Activated CD4-positive, CD25-positive, alpha-beta regulatory T cell (primary cell): ENCODE results near the gene AARSD1.
"Not testable (repeated sequence)": the region's sequence is repeated elsewhere in the genome, so short reads cannot be mapped to it uniquely, and the experiment has no call there.

ENCODE experiments used
- DNase-seq, 4 experiments: peaks; one replicate each; lab custom pipeline; 2025; lab: John Stamatoyannopoulos, UW

The AARSD1 gene

GRCh38 chr17:42964161-42964932 lies at the start of gene AARSD1:
Gene AARSD1 (minus strand): TSS chr17:42964454. CDS start chr17:42964440, 14 bp downstream.
- peak; percentile 70 to 77 (median 74) for DNase-seq

GRCh38 chr17:43013296-43013695 lies 49.0 kb upstream of the AARSD1 start:
- DNase-seq: no peak

- no peak for DNase-seq
Observed at GRCh38 chr17:43011728-43012472, 47.6 kb upstream of the AARSD1 start.

DNA sequence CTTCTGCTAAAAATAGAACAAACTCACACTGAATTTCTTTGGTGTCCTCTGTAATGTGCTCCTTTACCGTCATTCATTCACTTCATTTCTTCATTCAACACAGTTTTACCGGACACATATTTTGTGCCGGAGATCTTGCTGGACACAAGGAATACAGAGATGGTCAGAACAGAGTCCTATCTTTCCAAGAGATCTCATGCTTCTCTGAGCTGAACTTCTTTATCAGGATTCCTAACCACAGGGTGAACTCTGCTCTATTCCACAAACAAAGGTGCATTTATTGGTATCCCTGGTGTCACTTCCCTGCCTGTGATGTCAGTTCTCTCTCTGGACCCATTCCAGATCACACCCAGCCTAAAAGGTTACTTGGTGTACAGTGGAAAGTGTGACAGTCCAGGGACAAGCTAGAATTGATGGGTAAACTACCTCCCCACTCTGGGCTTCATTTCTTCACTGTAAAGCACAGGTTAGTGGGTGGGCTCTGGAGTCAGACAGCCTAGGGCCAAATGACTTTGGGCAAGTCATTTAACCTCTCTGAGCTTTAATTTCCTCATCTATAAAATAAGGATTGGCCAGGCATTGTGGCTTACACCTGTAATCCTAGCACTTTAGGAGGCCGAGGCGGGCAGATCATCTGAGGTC lies 46.5 kb upstream of the AARSD1 start:
- DNase-seq: no peak

GRCh38 chr17:43006639-43007551 lies 42.6 kb upstream of the AARSD1 start, which contains the start of gene IFI35:
Gene IFI35 (plus strand): TSS chr17:43006784. CDS start chr17:43006948, 164 bp downstream.
- peak; percentile 61 to 79 (median 72) for DNase-seq

GRCh38 chr17:43003542-43004172 lies 39.4 kb upstream of the AARSD1 start:
- no peak for DNase-seq

- not testable (repeated sequence) for DNase-seq
Observed at GRCh38 chr17:43000894-43001293, 36.6 kb upstream of the AARSD1 start.

DNA sequence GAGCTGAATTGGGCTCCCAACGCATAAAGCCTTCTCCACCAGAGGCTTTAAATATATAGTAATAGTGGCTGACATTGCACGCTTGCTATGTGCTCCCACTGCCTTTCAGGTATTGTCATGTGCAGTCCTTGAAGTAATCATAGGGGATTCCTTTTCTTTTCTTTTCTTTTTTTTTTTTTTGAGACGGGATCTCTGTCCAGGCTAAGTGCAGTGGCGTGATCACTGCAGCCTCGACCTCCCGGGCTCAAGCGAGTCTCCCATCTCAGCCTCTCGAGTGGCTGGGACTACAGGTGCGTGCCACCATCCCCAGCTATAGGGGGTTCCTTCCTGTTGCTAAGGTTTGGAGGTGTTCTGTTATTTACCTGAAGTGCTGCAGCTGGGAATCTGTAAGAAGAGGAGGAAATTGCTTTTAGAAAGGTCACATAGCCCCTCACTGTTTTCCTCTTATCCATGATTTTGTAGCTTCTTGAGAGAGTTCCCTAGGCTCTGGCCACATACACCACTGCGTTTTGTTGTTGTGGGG lies 34.8 kb upstream of the AARSD1 start:
- DNase-seq: no peak

- peak; percentile 87 to 94 (median 92) for DNase-seq
Observed at GRCh38 chr17:42997984-42998938, 34.0 kb upstream of the AARSD1 start, which contains the start of gene RPL27. Gene RPL27 (plus strand): TSS chr17:42998419. CDS start chr17:42998751, 332 bp downstream.

- DNase-seq: no peak
Observed at GRCh38 chr17:42997390-42997983, 33.2 kb upstream of the AARSD1 start.

DNA sequence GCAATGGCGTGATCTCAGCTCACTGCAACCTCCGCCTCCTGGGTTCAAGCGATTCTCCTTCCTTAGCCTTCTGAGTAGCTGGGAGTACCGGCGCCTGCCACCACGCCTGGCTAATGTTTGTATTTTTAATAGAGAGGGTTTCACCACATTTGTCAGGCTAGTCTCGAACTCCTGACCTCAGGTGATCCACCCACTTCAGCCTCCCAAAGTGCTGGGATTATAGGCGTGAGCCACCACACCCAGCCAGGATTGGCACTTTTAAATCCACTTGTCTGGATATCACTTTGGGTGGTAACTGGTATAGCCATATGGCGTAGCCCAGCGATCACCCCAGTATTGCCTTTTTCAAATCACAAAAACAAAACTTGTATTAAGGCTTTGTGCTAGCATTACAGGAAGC lies 29.7 kb upstream of the AARSD1 start:
- DNase-seq: not testable (repeated sequence)

DNA sequence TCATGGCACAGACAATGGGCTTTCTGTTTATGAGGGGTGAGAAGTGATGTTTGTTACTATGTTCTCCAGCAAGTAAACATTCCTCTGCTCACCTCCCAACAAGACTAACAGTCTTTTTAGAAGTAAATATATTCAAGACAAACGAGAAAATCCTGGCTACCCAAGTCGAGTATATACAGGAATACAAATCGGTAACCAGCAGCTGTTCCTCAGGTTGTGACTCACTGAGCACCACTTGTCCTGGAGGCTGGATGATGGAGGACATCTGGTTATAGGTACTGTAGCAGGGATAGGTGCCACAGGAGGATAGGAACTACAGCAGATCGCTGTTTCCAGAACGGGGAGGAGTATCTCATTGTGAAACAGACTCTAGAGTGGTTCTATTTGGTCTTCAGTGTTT lies 28.6 kb upstream of the AARSD1 start:
- DNase-seq: no peak

DNA sequence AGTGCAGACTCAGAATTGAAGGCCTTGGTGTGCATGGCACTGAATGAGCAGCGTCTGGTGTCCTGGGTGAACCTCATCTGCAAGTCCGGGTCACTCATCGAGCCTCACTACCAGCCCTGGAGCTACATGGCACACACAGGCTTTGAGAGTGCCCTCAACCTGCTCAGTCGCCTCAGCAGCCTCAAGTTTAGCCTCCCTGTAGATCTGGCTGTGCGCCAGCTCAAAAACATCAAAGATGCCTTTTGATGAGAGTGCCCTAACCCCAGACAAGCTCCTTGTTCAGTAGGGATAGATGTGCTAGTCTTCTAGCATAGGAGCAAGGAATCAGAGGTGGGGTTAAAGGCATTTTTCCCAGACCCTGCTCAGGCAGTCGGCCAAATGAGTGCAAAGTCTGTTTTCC lies 27.2 kb upstream of the AARSD1 start:
- DNase-seq: no peak

DNA sequence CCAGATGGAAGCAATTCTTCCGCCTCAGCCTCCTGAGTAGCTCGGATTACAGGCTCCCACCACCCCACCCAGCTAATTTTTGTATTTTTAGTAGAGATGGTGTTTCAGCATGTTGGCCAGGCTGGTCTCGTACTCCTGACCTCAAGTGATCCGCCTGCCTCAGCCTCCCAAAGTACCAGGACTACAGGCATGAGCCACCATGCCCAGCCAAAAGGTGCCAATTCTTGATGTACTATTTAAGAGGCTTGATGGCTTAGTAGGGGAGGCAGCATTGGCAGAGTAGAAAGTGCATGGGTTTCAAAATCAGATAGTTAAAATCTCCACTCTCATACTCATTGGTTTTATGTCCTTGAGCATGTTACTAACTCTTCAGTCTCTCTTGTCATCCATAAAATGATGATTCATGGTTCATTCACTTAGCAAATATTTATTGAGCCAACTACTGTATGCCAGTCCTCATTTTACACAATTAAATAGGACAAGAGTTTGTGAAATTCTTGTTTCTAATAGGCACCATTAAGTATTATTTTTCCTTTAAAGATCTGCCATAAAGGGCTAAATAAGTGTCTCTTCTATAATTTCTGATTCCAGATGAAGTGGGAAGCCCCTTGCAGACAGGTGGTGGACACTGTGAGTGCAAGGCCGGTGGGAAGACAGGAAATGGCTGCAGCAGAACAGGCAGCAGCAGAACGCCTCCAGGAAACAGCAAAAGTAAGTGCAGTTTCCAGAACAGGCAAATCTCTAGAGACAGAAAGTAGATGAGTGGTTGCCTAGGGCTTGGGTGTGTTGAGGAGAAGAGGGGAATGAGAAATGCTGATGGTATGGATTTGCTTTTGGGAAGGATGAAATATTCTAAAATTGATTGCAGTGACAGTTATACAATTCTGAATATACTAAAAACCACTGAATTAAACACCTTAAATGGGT lies 25.7 kb upstream of the AARSD1 start:
- no peak for DNase-seq

DNA sequence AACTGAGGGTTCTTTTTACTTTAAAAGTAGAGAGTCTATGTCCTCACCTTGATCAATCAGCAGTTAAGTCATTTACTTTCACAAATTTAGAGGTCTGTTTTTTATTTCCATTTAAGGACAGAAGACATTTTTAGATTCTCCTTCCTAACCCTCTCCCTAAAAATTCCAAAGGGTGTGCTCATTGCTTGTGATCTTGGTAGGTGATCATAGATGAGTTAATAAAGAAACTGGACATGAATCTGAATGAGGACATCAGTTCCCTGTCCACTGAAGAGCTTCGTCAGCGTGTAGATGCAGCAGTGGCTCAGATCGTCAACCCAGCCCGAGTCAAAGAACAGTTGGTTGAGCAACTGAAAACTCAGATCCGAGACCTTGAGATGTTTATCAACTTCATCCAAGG lies 24.9 kb upstream of the AARSD1 start:
- no peak for DNase-seq

- DNase-seq: no peak
Observed at GRCh38 chr17:42985225-42985624, 21.0 kb upstream of the AARSD1 start.

GRCh38 chr17:42982266-42982665 lies 18.0 kb upstream of the AARSD1 start:
- DNase-seq: no peak
